ENCODE measurements around the gene DLG2. TPM values are rescaled to one million over a fixed set of nuclear protein-coding genes. Genes with fewer than 3 reads are reported as not detected.

DLG2 gene
- polyA plus RNA-seq, 3 donors, result 0.24 to 0.39 TPM; not detected in 1

DNA sequence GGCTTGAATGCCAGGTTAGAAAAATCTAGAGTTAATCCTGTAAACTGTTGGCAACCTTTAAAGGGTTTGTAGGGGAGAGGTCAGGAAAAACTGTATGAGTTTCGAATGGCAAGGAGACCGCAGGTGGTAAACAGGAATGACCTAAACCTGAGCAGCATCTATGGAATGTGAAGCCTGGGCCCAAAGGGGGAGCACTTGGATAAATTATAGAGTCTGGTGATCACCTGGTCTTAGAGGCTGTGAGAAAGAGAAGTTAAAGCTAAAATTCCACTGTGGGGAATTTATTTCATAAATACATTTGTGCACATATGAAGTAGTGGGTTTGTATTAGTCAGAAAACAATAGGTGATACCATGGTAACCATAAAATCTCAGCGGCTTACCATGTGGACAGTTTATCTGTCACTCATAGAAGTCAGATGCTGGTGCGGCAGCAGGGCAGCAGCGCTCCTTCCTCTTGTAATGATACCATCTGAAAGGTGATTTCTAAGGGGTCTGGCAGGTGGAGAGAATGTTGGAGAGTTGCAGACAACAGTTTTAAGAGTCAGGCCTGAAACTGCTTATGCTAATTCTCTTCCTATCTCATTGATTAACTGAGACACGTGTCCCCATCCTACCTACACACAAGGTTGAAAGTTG lies 1236.6 kb downstream of the DLG2 start:
- no peaks in the 10 kb centered on the region for H3K27me3 ChIP-seq (ENCODE audit: control insufficient read depth in 2 of 2, insufficient read depth in 2 of 2, low read length in 2 of 2)
- no peak overlapping the region for H2AFZ ChIP-seq (ENCODE audit: insufficient read depth, low read depth, low read length, poor library complexity, severe bottlenecking)
- no peak overlapping the region for H3K4me3 Mint-ChIP-seq
- no peaks in the 10 kb centered on the region for H3K9me3 ChIP-seq (replicated peaks in 1 of 2; ENCODE audit: control insufficient read depth in 1 of 2, insufficient read depth in 1 of 2, low read length in 2 of 2)
- DNase-seq, result no peak
- H3K4me1 Mint-ChIP-seq, result no peaks in the 10 kb centered on the region
- H3K27me3 Mint-ChIP-seq (ENCODE audit: low read depth in 3 of 3), result peaks cover 0 to 1% (median 0%) of the 10 kb centered on the region in 3 donors
- H3K79me2 ChIP-seq (ENCODE audit: insufficient read depth, low read length), result no peaks in the 10 kb centered on the region
- no peak overlapping the region for H3K27ac Mint-ChIP-seq
- H3K9me3 Mint-ChIP-seq, result no peaks in the 10 kb centered on the region
- H3K36me3 Mint-ChIP-seq, result no peaks in the 10 kb centered on the region
- no peaks in the 10 kb centered on the region for H3K36me3 ChIP-seq (replicated peaks in 1 of 2; ENCODE audit: control insufficient read depth in 1 of 2, insufficient read depth in 2 of 2, low read length in 2 of 2)
- H3K27ac ChIP-seq (ENCODE audit: low read depth in 1 of 2, low read length in 2 of 2), result no peak overlapping the region
- H3K9ac ChIP-seq (ENCODE audit: insufficient read depth, low read length, poor library complexity, severe bottlenecking), result no peak overlapping the region
- TF ChIP-seq, protein P1, sequence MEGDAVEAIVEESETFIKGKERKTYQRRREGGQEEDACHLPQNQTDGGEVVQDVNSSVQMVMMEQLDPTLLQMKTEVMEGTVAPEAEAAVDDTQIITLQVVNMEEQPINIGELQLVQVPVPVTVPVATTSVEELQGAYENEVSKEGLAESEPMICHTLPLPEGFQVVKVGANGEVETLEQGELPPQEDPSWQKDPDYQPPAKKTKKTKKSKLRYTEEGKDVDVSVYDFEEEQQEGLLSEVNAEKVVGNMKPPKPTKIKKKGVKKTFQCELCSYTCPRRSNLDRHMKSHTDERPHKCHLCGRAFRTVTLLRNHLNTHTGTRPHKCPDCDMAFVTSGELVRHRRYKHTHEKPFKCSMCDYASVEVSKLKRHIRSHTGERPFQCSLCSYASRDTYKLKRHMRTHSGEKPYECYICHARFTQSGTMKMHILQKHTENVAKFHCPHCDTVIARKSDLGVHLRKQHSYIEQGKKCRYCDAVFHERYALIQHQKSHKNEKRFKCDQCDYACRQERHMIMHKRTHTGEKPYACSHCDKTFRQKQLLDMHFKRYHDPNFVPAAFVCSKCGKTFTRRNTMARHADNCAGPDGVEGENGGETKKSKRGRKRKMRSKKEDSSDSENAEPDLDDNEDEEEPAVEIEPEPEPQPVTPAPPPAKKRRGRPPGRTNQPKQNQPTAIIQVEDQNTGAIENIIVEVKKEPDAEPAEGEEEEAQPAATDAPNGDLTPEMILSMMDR (IDR thresholded peaks at IDR 0.05), result no peak
- intact Hi-C loops (cut with micrococcal nuclease), result no loop called here
- H3K4me3 ChIP-seq (replicated peaks in 1 of 3; ENCODE audit: low read depth in 2 of 3, low read length in 3 of 3), result no peak overlapping the region
- WGBS (ENCODE audit: insufficient coverage), result 84% methylated on average over 3 of the region's 6 CpGs
- H3K4me1 ChIP-seq (ENCODE audit: control insufficient read depth in 1 of 2, insufficient read depth in 2 of 2, low read length in 2 of 2), result no peaks in the 10 kb centered on the region
- H3K4me2 ChIP-seq (replicated peaks; ENCODE audit: extremely low read depth, low read length, poor library complexity, severe bottlenecking), result no peak overlapping the region
- no peaks in the 10 kb centered on the region for H4K20me1 ChIP-seq (ENCODE audit: insufficient read depth, low read length)

DNA sequence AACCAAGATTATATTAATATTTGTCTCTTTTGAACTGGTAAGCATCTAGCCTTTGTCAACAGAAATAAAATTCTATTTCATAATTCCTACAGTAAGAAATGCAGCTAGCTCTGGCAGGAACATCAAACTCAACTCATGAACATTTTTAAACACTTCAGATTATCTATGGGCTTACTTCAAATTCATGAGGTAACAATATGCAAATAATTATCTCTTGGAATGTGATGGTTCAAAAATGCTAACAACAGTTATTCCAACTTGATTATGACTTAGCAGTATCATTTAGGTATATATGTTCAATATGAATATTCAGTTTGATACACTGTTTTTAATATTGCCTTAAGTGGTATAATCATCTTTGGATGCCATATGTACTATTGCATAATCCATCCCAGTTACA lies 1237.4 kb downstream of the DLG2 start:
- no peaks in the 10 kb centered on the region for H3K27me3 ChIP-seq (ENCODE audit: control insufficient read depth in 2 of 2, insufficient read depth in 2 of 2, low read length in 2 of 2)
- TF ChIP-seq, protein P1 (IDR thresholded peaks at IDR 0.05), result no peak
- H3K4me2 ChIP-seq (replicated peaks; ENCODE audit: extremely low read depth, low read length, poor library complexity, severe bottlenecking), result no peak overlapping the region
- H3K4me1 ChIP-seq (ENCODE audit: control insufficient read depth in 1 of 2, insufficient read depth in 2 of 2, low read length in 2 of 2), result no peaks in the 10 kb centered on the region
- no peak overlapping the region for H3K9ac ChIP-seq (ENCODE audit: insufficient read depth, low read length, poor library complexity, severe bottlenecking)
- DNase-seq, result no peak
- H3K27ac ChIP-seq (ENCODE audit: low read depth in 1 of 2, low read length in 2 of 2), result no peak overlapping the region
- Mint-ChIP-seq H3K9me3 (no peaks in the 10 kb centered on the region), H3K27me3 (ENCODE audit: low read depth in 3 of 3) (peaks cover 0 to 1% (median 0%) of the 10 kb centered on the region in 3 donors), H3K36me3 (no peaks in the 10 kb centered on the region), H3K4me3 (no peak overlapping the region), H3K27ac (no peak overlapping the region), H3K4me1 (no peaks in the 10 kb centered on the region)
- no peak overlapping the region for H3K4me3 ChIP-seq (replicated peaks in 1 of 3; ENCODE audit: low read depth in 2 of 3, low read length in 3 of 3)
- no peak overlapping the region for H2AFZ ChIP-seq (ENCODE audit: insufficient read depth, low read depth, low read length, poor library complexity, severe bottlenecking)
- H3K36me3 ChIP-seq (replicated peaks in 1 of 2; ENCODE audit: control insufficient read depth in 1 of 2, insufficient read depth in 2 of 2, low read length in 2 of 2), result no peaks in the 10 kb centered on the region
- H3K79me2 ChIP-seq (ENCODE audit: insufficient read depth, low read length), result no peaks in the 10 kb centered on the region
- H4K20me1 ChIP-seq (ENCODE audit: insufficient read depth, low read length), result no peaks in the 10 kb centered on the region
- no peaks in the 10 kb centered on the region for H3K9me3 ChIP-seq (replicated peaks in 1 of 2; ENCODE audit: control insufficient read depth in 1 of 2, insufficient read depth in 1 of 2, low read length in 2 of 2)
- intact Hi-C loops (cut with micrococcal nuclease), result no loop called here

Measured in CD14-positive monocyte (primary cell).